H9 (cell line): Measurements from ENCODE around the gene JAML. TPM values are rescaled to one million over a fixed set of nuclear protein-coding genes. Genes with fewer than 3 reads are reported as not detected.

Experiments used
- DNase-seq: peaks from one replicate; pipeline ENCODE4 v3.0.0-alpha.2; 2017
- H2AFZ ChIP-seq: one replicate; pipeline ENCODE4 v1.6.1; 2013; ENCODE audit warnings: mild to moderate bottlenecking, low read length, control low read depth, moderate library complexity
- H2AK5ac ChIP-seq: 2 replicates; pipeline ENCODE4 v1.6.1; 2013; ENCODE audit warnings: low read length, control low read depth, mixed read lengths; ENCODE audit not compliant: insufficient read length
- H2BK120ac ChIP-seq: one replicate; pipeline ENCODE4 v1.6.1; 2013; ENCODE audit warnings: low read depth, mild to moderate bottlenecking, low read length, control low read depth, inconsistent platforms; ENCODE audit not compliant: poor library complexity, severe bottlenecking
- H2BK12ac ChIP-seq: 2 replicates; pipeline ENCODE4 v1.6.1; 2013; ENCODE audit warnings: low read length, control low read depth, mixed read lengths, low read depth; ENCODE audit not compliant: insufficient read length
- H2BK15ac ChIP-seq: 2 replicates; pipeline ENCODE4 v1.6.1; 2013; ENCODE audit warnings: low read depth, low read length, control low read depth
- H2BK20ac ChIP-seq: one replicate; pipeline ENCODE4 v1.6.1; 2013; ENCODE audit warnings: low read depth, mild to moderate bottlenecking, low read length, control low read depth, inconsistent platforms; ENCODE audit not compliant: poor library complexity, severe bottlenecking
- H2BK5ac ChIP-seq: 2 replicates; pipeline ENCODE4 v1.6.1; 2013; ENCODE audit warnings: low read length, control low read depth, mixed read lengths; ENCODE audit not compliant: insufficient read length
- H3K14ac ChIP-seq: 2 replicates; pipeline ENCODE4 v1.6.1; 2013; ENCODE audit warnings: low read length, control low read depth; ENCODE audit not compliant: insufficient read depth
- H3K18ac ChIP-seq: 2 replicates; pipeline ENCODE4 v1.6.1; 2013; ENCODE audit warnings: low read depth, mild to moderate bottlenecking, mixed read lengths, low read length, control low read depth; ENCODE audit not compliant: insufficient read length
- H3K23ac ChIP-seq: 2 replicates; pipeline ENCODE4 v1.6.1; 2013; ENCODE audit warnings: low read length, control low read depth, mixed read lengths, low read depth; ENCODE audit not compliant: insufficient read length
- H3K23me2 ChIP-seq: 2 replicates; pipeline ENCODE4 v1.6.1; 2013; ENCODE audit warnings: low read depth, mild to moderate bottlenecking, mixed read lengths, low read length, control low read depth; ENCODE audit not compliant: insufficient read length, poor library complexity, severe bottlenecking
- H3K27ac ChIP-seq: 2 replicates; pipeline ENCODE4 v1.5.1; 2013; ENCODE audit warnings: low read length, control low read depth, mixed read lengths, low read depth; ENCODE audit not compliant: insufficient read length
- H3K27me3 ChIP-seq: 2 replicates; pipeline ENCODE4 v1.6.1; 2013; ENCODE audit warnings: low read length, control low read depth, inconsistent platforms; ENCODE audit not compliant: insufficient read depth
- H3K4ac ChIP-seq: 2 replicates; pipeline ENCODE4 v1.6.1; 2013; ENCODE audit warnings: low read depth, mild to moderate bottlenecking, control low read depth, inconsistent platforms, low read length, moderate library complexity
- H3K4me1 ChIP-seq: 2 replicates; pipeline ENCODE4 v1.6.1; 2013; ENCODE audit warnings: low read length, control low read depth, inconsistent platforms; ENCODE audit not compliant: insufficient read depth
- H3K4me2 ChIP-seq: 2 replicates; pipeline ENCODE4 v1.6.1; 2013; ENCODE audit warnings: low read length, control low read depth, mixed read lengths; ENCODE audit not compliant: insufficient read length, insufficient read depth
- H3K56ac ChIP-seq: 2 replicates; pipeline ENCODE4 v1.6.1; 2013; ENCODE audit warnings: low read depth, mild to moderate bottlenecking, mixed read lengths, low read length, control low read depth; ENCODE audit not compliant: insufficient read length
- H3K79me1 ChIP-seq: 2 replicates; pipeline ENCODE4 v1.6.1; 2013; ENCODE audit warnings: low read depth, mild to moderate bottlenecking, moderate library complexity, low read length, control low read depth, inconsistent platforms; ENCODE audit not compliant: insufficient read depth, poor library complexity, severe bottlenecking
- H3K79me2 ChIP-seq: 2 replicates; pipeline ENCODE4 v1.6.1; 2013; ENCODE audit warnings: low read length, control low read depth, inconsistent platforms; ENCODE audit not compliant: insufficient read depth
- H3K9ac ChIP-seq: 2 replicates; pipeline ENCODE4 v1.6.1; 2013; ENCODE audit warnings: low read length, control low read depth, mixed read lengths; ENCODE audit not compliant: insufficient read length; ENCODE audit errors: extremely low read depth
- H3K9me3 ChIP-seq: one replicate; pipeline ENCODE4 v1.6.1; 2013; ENCODE audit warnings: low read depth, low read length, inconsistent platforms; ENCODE audit not compliant: control insufficient read depth
- H3T11ph ChIP-seq: one replicate; pipeline ENCODE4 v1.6.1; 2013; ENCODE audit warnings: mild to moderate bottlenecking, low read length, control low read depth, inconsistent platforms
- H4K20me1 ChIP-seq: one replicate; pipeline ENCODE4 v1.6.1; 2013; ENCODE audit not compliant: control insufficient read depth, insufficient read length, insufficient read depth
- H4K5ac ChIP-seq: 2 replicates; pipeline ENCODE4 v1.6.1; 2013; ENCODE audit warnings: low read depth, mild to moderate bottlenecking, mixed read lengths, low read length, control low read depth; ENCODE audit not compliant: insufficient read length
- H4K8ac ChIP-seq: replicated peaks from 2 replicates; pipeline ENCODE4 v1.6.1; 2013; ENCODE audit warnings: low read length, control low read depth, mixed read lengths, low read depth; ENCODE audit not compliant: insufficient read length
- H4K91ac ChIP-seq: 2 replicates; pipeline ENCODE4 v1.6.1; 2013; ENCODE audit warnings: low read depth, mild to moderate bottlenecking, moderate library complexity, mixed read lengths, low read length, control low read depth; ENCODE audit not compliant: insufficient read length
- H3K27ac Mint-ChIP-seq, 3 experiments: 2 replicates in 2 of 3; 3 replicates in 1 of 3; pipeline ENCODE4 v1.8.0; 2020 to 2021; ENCODE audit warnings: mixed read lengths in 3 of 3, mild to moderate bottlenecking in 1 of 3, moderate library complexity in 1 of 3
- H3K27me3 Mint-ChIP-seq: 2 replicates; pipeline ENCODE4 v1.8.0; 2021; ENCODE audit warnings: low read depth, mild to moderate bottlenecking, moderate library complexity, mixed read lengths
- H3K36me3 Mint-ChIP-seq, 3 experiments: 2 replicates in 2 of 3; 3 replicates in 1 of 3; pipeline ENCODE4 v1.8.0; 2020 to 2021; ENCODE audit warnings: low read depth in 3 of 3, mixed read lengths in 3 of 3; ENCODE audit not compliant: insufficient read depth in 1 of 3
- H3K4me1 Mint-ChIP-seq, 2 experiments: 2 replicates each; pipeline ENCODE4 v1.8.0; 2020; ENCODE audit warnings: mixed read lengths in 2 of 2
- H3K4me3 Mint-ChIP-seq, 2 experiments: 2 replicates in 1 of 2; 3 replicates in 1 of 2; pipeline ENCODE4 v1.8.0; 2020 to 2021; ENCODE audit warnings: mild to moderate bottlenecking in 2 of 2, mixed read lengths in 2 of 2, moderate library complexity in 1 of 2
- H3K9me3 Mint-ChIP-seq, 2 experiments: 2 replicates in 1 of 2; 3 replicates in 1 of 2; pipeline ENCODE4 v1.8.0; 2020; ENCODE audit warnings: mild to moderate bottlenecking in 2 of 2, mixed read lengths in 2 of 2, moderate library complexity in 1 of 2
- CTCF ChIP-seq: fragments of 200-600 bp; sonication (generic); conservative IDR thresholded peaks from 3 replicates; pipeline ENCODE4 v1.8.0; 2021; ENCODE audit warnings: antibody characterized with exemption, mild to moderate bottlenecking
- WGBS: extraction: QIAGEN DNeasy Blood & Tissue Kit; methylation state at CpG from one replicate; pipeline ENCODE4 v1.1.7; 2013; ENCODE audit warnings: missing lambda C conversion rate, low lambda C conversion rate, mixed read lengths; ENCODE audit not compliant: insufficient read length; ENCODE audit errors: extremely low coverage; 5-methylcytosine and 5-hydroxymethylcytosine counted together
- total RNA-seq: library from RNA; stranded (reverse); gene quantifications from 2 replicates; pipeline ENCODE4 v1.2.1, GENCODE V29; 2021

JAML gene
- total RNA-seq, 1 experiment from 2014 or later: 0.48 TPM

- peaks cover 33 to 49% of the 10 kb centered on the region in 2 experiments for H3K4me1 Mint-ChIP-seq
- no peak for DNase-seq
- no peaks in the 10 kb centered on the region for H3K79me1 ChIP-seq
- H3K36me3 Mint-ChIP-seq: no peaks in the 10 kb centered on the region
- no peak overlapping the region for H2BK5ac ChIP-seq
- no peak overlapping the region for H3K4me2 ChIP-seq
- no peak overlapping the region for H3K56ac ChIP-seq
- H3K9me3 ChIP-seq: no peaks in the 10 kb centered on the region
- no peak overlapping the region for H2BK15ac ChIP-seq
- WGBS: no CpG with 5 or more reads among the region's 9 CpGs
- H3K27ac ChIP-seq: no peak overlapping the region
- peaks cover 2% of the 10 kb centered on the region for H3K23me2 ChIP-seq
- no peak overlapping the region for H4K8ac ChIP-seq
- H3K18ac ChIP-seq: no peak overlapping the region
- H3T11ph ChIP-seq: no peak overlapping the region
- no peak overlapping the region for H2BK20ac ChIP-seq
- H4K91ac ChIP-seq: no peak overlapping the region
- H3K9ac ChIP-seq: no peak overlapping the region
- TF ChIP-seq CTCF: no peak
- H2BK120ac ChIP-seq: no peak overlapping the region
- H3K27ac Mint-ChIP-seq: peak overlapping the region in 1 of 3 experiments; percentile 24; a peak in 1 of 7 replicates
- H2BK12ac ChIP-seq: no peak overlapping the region
- H3K27me3 Mint-ChIP-seq: peaks cover 93% of the 10 kb centered on the region
- peaks cover 1% of the 10 kb centered on the region; the same call in 1 of the 2 replicates for H3K4me1 ChIP-seq
- no peak overlapping the region for H3K14ac ChIP-seq
- no peak overlapping the region for H4K5ac ChIP-seq
- no peaks in the 10 kb centered on the region for H4K20me1 ChIP-seq
- H3K23ac ChIP-seq: no peak overlapping the region
- no peaks in the 10 kb centered on the region for H3K79me2 ChIP-seq
- no peak overlapping the region for H3K4ac ChIP-seq
- no peak overlapping the region for H2AK5ac ChIP-seq
- H3K4me3 Mint-ChIP-seq: peak overlapping the region in 1 of 2 experiments; percentile 19; a peak in 2 of 5 replicates
- no peak overlapping the region for H2AFZ ChIP-seq
- H3K27me3 ChIP-seq: peaks cover 28% of the 10 kb centered on the region; the same call in 1 of the 2 replicates
- H3K9me3 Mint-ChIP-seq: no peaks in the 10 kb centered on the region
These were observed 54.6 kb downstream of the JAML start for GRCh38 chr11:118170231-118170630.
